ENCODE results near the gene FNTB. TPM values are rescaled to one million over a fixed set of nuclear protein-coding genes. Genes with fewer than 3 reads are reported as not detected.

Gene FNTB
- total and polyA plus RNA-seq, 3 experiments from 2014 or later = 8.3 to 14.8 (median 14.3) TPM

DNA sequence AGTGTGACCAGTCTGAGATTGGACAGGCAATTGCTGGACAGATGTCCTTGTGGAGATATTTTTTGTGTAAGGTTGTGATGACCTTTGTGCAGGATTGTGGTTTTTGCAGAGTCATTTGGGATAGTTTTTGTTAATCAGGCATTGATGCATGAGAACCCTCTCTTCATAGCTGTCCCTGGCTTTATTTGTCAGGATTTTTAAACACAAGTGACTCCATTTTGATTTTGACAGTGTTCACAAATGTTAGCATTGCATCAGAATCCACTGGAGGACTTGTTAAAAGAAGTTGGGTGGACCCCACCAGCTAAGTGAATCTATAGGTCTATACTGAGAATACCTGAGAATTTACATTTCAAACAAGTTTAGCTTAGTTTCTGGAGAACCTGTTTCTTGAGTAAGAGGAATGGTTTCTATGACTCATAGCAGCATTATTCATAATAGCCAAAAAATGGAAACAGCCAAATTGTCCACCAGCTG is 11.8 kb downstream of the FNTB start:
- Histone ChIP-seq H3K4me3 (ENCODE audit: low read length) (no peak overlapping the region), H3K27ac (ENCODE audit: low read depth, low read length) (no peak overlapping the region), H3K36me3 (ENCODE audit: insufficient read depth, low read length) (no peaks in the 10 kb centered on the region), H3K4me1 (ENCODE audit: insufficient read depth, low read length) (no peaks in the 10 kb centered on the region), H3K9me3 (ENCODE audit: low read length) (no peaks in the 10 kb centered on the region), H3K27me3 (ENCODE audit: insufficient read depth, low read length, poor library complexity, severe bottlenecking) (no peaks in the 10 kb centered on the region)
- CTCF ChIA-PET = interaction anchor here (0.7 kb wide), 1 partner anchor 9 kb away, joined by 3 read pairs; no protein-coding TSS in a partner anchor
- no peak for DNase-seq
- Mint-ChIP-seq H3K9me3 (no peaks in the 10 kb centered on the region), H3K36me3 (peaks cover 0 to 2% (median 0%) of the 10 kb centered on the region in 3 donors), H3K27me3 (no peaks in the 10 kb centered on the region), H3K4me3 (no peak overlapping the region), H3K27ac (no peak overlapping the region), H3K4me1 (peaks cover 12 to 28% (median 25%) of the 10 kb centered on the region in 3 donors)
- POLR2A ChIA-PET = no interaction called here

DNA sequence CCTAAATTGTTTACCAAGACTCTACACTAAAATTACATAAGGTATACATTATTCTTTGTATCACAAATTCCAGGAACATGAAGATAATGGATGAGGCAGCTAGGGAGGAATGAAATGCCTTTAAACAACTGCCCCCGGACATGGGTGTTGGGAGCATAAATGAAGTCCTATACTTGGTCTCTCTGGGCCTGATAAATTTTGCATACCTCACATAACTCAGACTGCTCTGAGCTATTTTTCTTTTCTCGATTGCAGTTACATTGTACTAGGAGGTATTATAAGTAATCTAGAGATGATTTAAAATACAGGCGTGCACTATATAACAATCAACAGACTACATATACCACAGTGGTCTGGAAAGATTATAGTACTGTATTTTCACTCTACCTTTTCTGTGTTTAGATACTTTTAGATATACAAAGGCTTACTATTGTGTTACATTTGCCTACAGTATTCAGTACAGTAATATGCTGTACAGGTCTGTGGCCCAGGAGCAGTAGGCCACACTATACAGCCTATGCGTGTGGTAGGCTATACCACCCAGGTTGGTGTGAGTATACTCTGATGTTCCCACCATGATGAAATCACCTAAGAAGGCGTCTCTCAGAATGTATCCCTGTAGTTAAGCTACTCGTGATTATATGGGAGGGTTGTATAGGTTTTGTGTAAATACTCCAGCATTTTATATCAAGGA is 14.3 kb downstream of the FNTB start:
- ChIA-PET CTCF (no interaction called here), POLR2A (interaction anchor here (0.6 kb wide), 2 partner anchors 11 to 14 kb away, joined by 3 to 5 read pairs; no protein-coding TSS in a partner anchor)
- H3K4me3 Mint-ChIP-seq = no peak overlapping the region
- no peaks in the 10 kb centered on the region for H3K27me3 ChIP-seq (ENCODE audit: insufficient read depth, low read length, poor library complexity, severe bottlenecking)
- no peaks in the 10 kb centered on the region for H3K36me3 ChIP-seq (ENCODE audit: insufficient read depth, low read length)
- no peaks in the 10 kb centered on the region for H3K9me3 ChIP-seq (ENCODE audit: low read length)
- DNase-seq = no peak
- no peak overlapping the region for H3K27ac Mint-ChIP-seq
- H3K27me3 Mint-ChIP-seq = no peaks in the 10 kb centered on the region
- no peak overlapping the region for H3K4me3 ChIP-seq (ENCODE audit: low read length)
- peaks cover 11 to 27% (median 23%) of the 10 kb centered on the region in 3 donors for H3K4me1 Mint-ChIP-seq
- no peak overlapping the region for H3K27ac ChIP-seq (ENCODE audit: low read depth, low read length)
- H3K9me3 Mint-ChIP-seq = no peaks in the 10 kb centered on the region
- H3K36me3 Mint-ChIP-seq = peaks cover 0 to 12% (median 5%) of the 10 kb centered on the region in 3 donors
- no peaks in the 10 kb centered on the region for H3K4me1 ChIP-seq (ENCODE audit: insufficient read depth, low read length)

DNA sequence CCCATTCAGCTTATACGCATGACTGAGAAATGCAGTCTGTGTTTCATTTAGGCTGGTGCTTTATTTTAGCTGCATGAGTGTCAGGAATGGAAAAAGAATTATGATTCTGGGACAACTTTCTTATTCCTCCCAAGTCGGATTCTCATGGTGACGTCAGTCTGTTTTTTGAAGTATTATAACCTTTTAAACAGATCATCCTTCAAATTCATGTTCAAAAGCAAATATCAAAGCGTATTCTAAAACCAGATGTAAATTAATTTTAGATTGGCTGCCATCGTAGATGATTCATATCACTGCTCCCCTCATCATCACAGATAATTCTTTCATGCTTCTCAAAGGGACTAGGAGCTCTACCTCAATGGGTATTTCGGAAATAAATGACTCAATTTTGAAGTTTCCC is 15.0 kb downstream of the FNTB start:
- no peak overlapping the region for H3K4me3 ChIP-seq (ENCODE audit: low read length)
- no peaks in the 10 kb centered on the region for H3K36me3 ChIP-seq (ENCODE audit: insufficient read depth, low read length)
- Mint-ChIP-seq H3K9me3 (no peaks in the 10 kb centered on the region), H3K4me1 (peaks cover 10 to 27% (median 20%) of the 10 kb centered on the region in 3 donors), H3K36me3 (peaks cover 5 to 17% (median 6%) of the 10 kb centered on the region in 3 donors), H3K4me3 (no peak overlapping the region), H3K27ac (peak overlapping the region in 1 of 8 donors; percentile 0), H3K27me3 (no peaks in the 10 kb centered on the region)
- H3K27me3 ChIP-seq (ENCODE audit: insufficient read depth, low read length, poor library complexity, severe bottlenecking) = no peaks in the 10 kb centered on the region
- POLR2A ChIA-PET = no interaction called here
- DNase-seq = no peak
- H3K4me1 ChIP-seq (ENCODE audit: insufficient read depth, low read length) = no peaks in the 10 kb centered on the region
- CTCF ChIA-PET = no interaction called here
- H3K9me3 ChIP-seq (ENCODE audit: low read length) = no peaks in the 10 kb centered on the region
- H3K27ac ChIP-seq (ENCODE audit: low read depth, low read length) = no peak overlapping the region

DNA sequence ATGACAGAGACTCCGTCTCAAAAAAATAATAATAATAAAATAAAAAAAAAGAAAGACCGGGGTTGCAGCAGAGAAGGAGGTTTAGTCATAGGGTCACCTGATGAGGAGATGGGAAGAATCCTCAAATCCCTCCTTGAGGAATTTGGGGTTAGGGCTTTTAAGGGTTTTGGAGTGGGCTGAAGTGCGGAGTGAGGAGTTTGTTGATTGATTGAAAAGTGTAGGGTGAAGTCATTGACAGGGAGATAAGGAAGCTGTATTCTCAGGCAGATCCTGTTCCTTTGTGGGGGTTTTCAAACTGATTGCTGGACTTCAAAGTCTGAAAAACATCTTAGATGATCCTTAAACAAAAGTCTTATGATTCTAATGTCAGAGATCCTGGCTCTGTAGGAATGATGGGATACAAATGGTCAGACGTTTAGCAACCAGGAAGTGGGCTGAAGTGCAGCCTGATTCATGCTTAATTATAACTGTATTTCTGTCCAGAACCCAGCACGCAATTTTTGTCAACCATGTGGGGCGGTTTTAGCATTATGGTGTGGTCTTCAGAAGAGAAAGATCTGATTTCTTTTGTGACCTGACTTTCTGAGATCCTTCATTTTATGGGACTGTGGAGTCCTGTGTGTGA is 16.0 kb downstream of the FNTB start:
- Mint-ChIP-seq H3K27me3 (no peaks in the 10 kb centered on the region), H3K4me1 (peaks cover 1 to 17% (median 10%) of the 10 kb centered on the region in 3 donors), H3K27ac (peak overlapping the region in 2 of 8 donors; percentile 56 to 58), H3K9me3 (no peaks in the 10 kb centered on the region), H3K4me3 (no peak overlapping the region), H3K36me3 (peaks cover 5 to 20% (median 6%) of the 10 kb centered on the region in 3 donors)
- Histone ChIP-seq H3K27ac (ENCODE audit: low read depth, low read length) (no peak overlapping the region), H3K27me3 (ENCODE audit: insufficient read depth, low read length, poor library complexity, severe bottlenecking) (no peaks in the 10 kb centered on the region), H3K36me3 (ENCODE audit: insufficient read depth, low read length) (no peaks in the 10 kb centered on the region), H3K4me3 (ENCODE audit: low read length) (no peak overlapping the region), H3K9me3 (ENCODE audit: low read length) (no peaks in the 10 kb centered on the region), H3K4me1 (ENCODE audit: insufficient read depth, low read length) (no peaks in the 10 kb centered on the region)
- ChIA-PET POLR2A (no interaction called here), CTCF (no interaction called here)
- no peak for DNase-seq

DNA sequence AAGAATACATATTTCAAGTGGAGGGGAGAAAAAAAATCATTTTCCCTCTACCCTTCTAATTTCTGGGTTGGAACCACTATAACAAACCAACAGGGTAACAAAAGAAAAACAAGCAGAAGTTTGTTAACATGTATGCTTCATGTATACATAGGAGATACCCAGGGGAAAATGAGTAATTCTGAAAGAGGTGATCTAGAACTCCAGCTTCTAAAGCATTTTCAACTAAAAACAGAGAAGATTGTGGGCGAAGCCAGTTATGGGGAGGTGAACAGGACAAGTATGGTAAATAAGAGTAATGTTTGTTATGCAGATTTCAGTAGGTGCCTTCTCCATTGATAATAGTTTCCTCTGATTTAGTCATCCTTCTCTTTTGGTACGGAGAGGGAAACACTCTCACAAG is 16.7 kb downstream of the FNTB start:
- no peaks in the 10 kb centered on the region for H3K27me3 Mint-ChIP-seq
- H3K9me3 ChIP-seq (ENCODE audit: low read length) = no peaks in the 10 kb centered on the region
- peaks cover 1 to 10% (median 7%) of the 10 kb centered on the region in 3 donors for H3K4me1 Mint-ChIP-seq
- no peak overlapping the region for H3K4me3 Mint-ChIP-seq
- DNase-seq = no peak
- no peaks in the 10 kb centered on the region for H3K9me3 Mint-ChIP-seq
- no peaks in the 10 kb centered on the region for H3K27me3 ChIP-seq (ENCODE audit: insufficient read depth, low read length, poor library complexity, severe bottlenecking)
- ChIA-PET CTCF (no interaction called here), POLR2A (no interaction called here)
- H3K27ac Mint-ChIP-seq = peak overlapping the region in 2 of 8 donors; percentile 4 to 42
- no peak overlapping the region for H3K27ac ChIP-seq (ENCODE audit: low read depth, low read length)
- no peak overlapping the region for H3K4me3 ChIP-seq (ENCODE audit: low read length)
- no peaks in the 10 kb centered on the region for H3K4me1 ChIP-seq (ENCODE audit: insufficient read depth, low read length)
- H3K36me3 Mint-ChIP-seq = peaks cover 5 to 21% (median 7%) of the 10 kb centered on the region in 3 donors
- no peaks in the 10 kb centered on the region for H3K36me3 ChIP-seq (ENCODE audit: insufficient read depth, low read length)

DNA sequence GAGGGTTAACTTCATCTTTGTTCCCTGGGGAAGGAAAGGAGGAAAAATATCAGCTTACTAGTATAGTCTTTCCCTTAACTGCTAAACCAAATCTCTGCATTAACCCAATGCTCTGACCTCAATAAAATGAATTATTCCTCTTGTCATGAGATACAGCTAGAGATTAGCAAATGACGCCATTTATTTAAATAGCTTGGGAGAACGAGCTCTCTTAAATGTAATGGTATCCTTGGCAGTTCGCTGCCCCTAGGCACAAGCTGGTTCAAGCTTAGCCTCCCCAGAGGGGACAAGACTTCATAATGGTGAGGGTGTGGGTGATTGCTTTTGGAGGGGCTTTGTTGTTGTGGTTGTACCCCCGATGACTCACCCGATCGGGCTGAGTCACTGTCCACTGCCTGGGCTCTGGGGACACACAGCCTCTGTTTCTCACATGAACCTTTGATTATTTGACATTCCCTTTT is 19.6 kb downstream of the FNTB start:
- Mint-ChIP-seq H3K4me1 (peaks cover 0 to 18% (median 7%) of the 10 kb centered on the region in 3 donors), H3K4me3 (no peak overlapping the region), H3K27ac (no peak overlapping the region), H3K9me3 (no peaks in the 10 kb centered on the region), H3K36me3 (peaks cover 5 to 45% (median 20%) of the 10 kb centered on the region in 3 donors), H3K27me3 (no peaks in the 10 kb centered on the region)
- Histone ChIP-seq H3K27ac (ENCODE audit: low read depth, low read length) (no peak overlapping the region), H3K4me1 (ENCODE audit: insufficient read depth, low read length) (no peaks in the 10 kb centered on the region), H3K27me3 (ENCODE audit: insufficient read depth, low read length, poor library complexity, severe bottlenecking) (no peaks in the 10 kb centered on the region), H3K36me3 (ENCODE audit: insufficient read depth, low read length) (no peaks in the 10 kb centered on the region), H3K4me3 (ENCODE audit: low read length) (no peak overlapping the region), H3K9me3 (ENCODE audit: low read length) (no peaks in the 10 kb centered on the region)
- no peak for DNase-seq
- ChIA-PET POLR2A (interaction anchor here (0.6 kb wide), 1 partner anchor 14 kb away, joined by 7 read pairs; no protein-coding TSS in a partner anchor), CTCF (interaction anchor here (1.2 kb wide), 1 partner anchor 20 kb away, joined by 3 read pairs; the partner anchor contains the start of gene FNTB)

DNA sequence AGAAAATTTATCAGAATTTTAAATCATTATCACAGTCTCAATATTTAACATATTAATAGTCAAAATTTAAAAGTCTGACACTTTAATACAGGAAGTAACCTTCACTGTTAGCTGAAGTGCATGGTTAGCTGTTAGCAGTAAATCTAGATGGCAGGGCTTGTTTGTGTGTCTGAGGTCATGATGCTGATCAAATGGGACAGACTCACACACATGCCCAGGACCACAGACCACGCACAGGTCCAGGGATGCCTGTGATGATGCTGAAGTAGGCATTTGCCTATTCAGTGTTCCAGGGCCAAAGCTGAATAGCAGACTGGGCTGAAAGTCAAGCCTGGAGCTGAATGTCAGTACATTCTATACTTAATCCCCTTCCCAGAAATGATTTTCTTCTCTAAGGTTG is 20.5 kb downstream of the FNTB start:
- Histone ChIP-seq H3K4me3 (ENCODE audit: low read length) (no peak overlapping the region), H3K4me1 (ENCODE audit: insufficient read depth, low read length) (no peaks in the 10 kb centered on the region), H3K27me3 (ENCODE audit: insufficient read depth, low read length, poor library complexity, severe bottlenecking) (no peaks in the 10 kb centered on the region), H3K27ac (ENCODE audit: low read depth, low read length) (no peak overlapping the region), H3K36me3 (ENCODE audit: insufficient read depth, low read length) (no peaks in the 10 kb centered on the region), H3K9me3 (ENCODE audit: low read length) (no peaks in the 10 kb centered on the region)
- Mint-ChIP-seq H3K4me1 (peaks cover 0 to 18% (median 7%) of the 10 kb centered on the region in 3 donors), H3K9me3 (no peaks in the 10 kb centered on the region), H3K27ac (no peak overlapping the region), H3K4me3 (no peak overlapping the region), H3K36me3 (peaks cover 5 to 54% (median 26%) of the 10 kb centered on the region in 3 donors), H3K27me3 (no peaks in the 10 kb centered on the region)
- ChIA-PET CTCF (interaction anchor here (1.2 kb wide), 1 partner anchor 21 kb away, joined by 3 read pairs; the partner anchor contains the start of gene FNTB), POLR2A (no interaction called here)
- no peak for DNase-seq

Data from CD8-positive, alpha-beta memory T cell (primary cell).